ENCODE data around the gene OSBPL5. TPM values are rescaled to one million over a fixed set of nuclear protein-coding genes. Genes with fewer than 3 reads are reported as not detected.

OSBPL5 gene
- total RNA-seq, 1 experiment from 2014 or later, result 115 TPM

DNA sequence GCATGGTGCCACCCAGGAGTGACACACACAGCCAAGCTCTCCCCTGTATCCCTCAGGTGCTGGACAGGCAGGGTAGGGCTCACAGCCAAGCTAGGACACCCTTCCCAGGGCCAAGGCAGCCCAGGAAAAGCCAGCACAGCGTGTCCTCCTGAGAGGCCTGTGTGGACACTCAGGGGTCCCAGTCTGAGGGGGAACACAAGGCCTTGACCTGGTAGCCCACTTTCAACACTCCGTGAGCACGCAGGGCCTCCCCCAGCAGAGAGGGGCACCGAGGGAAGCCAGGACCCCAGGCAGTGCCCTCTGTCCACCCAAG, 24.9 kb downstream of the OSBPL5 start:
- intact Hi-C loops (cut with micrococcal nuclease), result no loop called here
- ChIA-PET CTCF (no interaction called here), POLR2A (interaction anchor here (1.0 kb wide), 1 partner anchor 14 kb away, joined by 6 read pairs; no protein-coding TSS in a partner anchor)
- Mint-ChIP-seq H3K36me3 (ENCODE audit: insufficient read depth, unreplicated experiment) (peaks cover 17% of the 10 kb centered on the region), H3K9me3 (ENCODE audit: unreplicated experiment) (no peaks in the 10 kb centered on the region), H3K27me3 (ENCODE audit: insufficient read depth, unreplicated experiment) (no peaks in the 10 kb centered on the region), H3K4me3 (ENCODE audit: unreplicated experiment) (no peak overlapping the region), H3K27ac (ENCODE audit: low read depth, unreplicated experiment) (no peak overlapping the region), H3K4me1 (ENCODE audit: insufficient read depth, unreplicated experiment) (no peaks in the 10 kb centered on the region)
- no TSS peak for BruUV-seq (replicated peaks)
- DNase-seq (ENCODE audit: unreplicated experiment), result no peak
- TF ChIP-seq, protein P1, sequence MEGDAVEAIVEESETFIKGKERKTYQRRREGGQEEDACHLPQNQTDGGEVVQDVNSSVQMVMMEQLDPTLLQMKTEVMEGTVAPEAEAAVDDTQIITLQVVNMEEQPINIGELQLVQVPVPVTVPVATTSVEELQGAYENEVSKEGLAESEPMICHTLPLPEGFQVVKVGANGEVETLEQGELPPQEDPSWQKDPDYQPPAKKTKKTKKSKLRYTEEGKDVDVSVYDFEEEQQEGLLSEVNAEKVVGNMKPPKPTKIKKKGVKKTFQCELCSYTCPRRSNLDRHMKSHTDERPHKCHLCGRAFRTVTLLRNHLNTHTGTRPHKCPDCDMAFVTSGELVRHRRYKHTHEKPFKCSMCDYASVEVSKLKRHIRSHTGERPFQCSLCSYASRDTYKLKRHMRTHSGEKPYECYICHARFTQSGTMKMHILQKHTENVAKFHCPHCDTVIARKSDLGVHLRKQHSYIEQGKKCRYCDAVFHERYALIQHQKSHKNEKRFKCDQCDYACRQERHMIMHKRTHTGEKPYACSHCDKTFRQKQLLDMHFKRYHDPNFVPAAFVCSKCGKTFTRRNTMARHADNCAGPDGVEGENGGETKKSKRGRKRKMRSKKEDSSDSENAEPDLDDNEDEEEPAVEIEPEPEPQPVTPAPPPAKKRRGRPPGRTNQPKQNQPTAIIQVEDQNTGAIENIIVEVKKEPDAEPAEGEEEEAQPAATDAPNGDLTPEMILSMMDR (IDR thresholded peaks at IDR 0.05; ENCODE audit: unreplicated experiment), result no peak

DNA sequence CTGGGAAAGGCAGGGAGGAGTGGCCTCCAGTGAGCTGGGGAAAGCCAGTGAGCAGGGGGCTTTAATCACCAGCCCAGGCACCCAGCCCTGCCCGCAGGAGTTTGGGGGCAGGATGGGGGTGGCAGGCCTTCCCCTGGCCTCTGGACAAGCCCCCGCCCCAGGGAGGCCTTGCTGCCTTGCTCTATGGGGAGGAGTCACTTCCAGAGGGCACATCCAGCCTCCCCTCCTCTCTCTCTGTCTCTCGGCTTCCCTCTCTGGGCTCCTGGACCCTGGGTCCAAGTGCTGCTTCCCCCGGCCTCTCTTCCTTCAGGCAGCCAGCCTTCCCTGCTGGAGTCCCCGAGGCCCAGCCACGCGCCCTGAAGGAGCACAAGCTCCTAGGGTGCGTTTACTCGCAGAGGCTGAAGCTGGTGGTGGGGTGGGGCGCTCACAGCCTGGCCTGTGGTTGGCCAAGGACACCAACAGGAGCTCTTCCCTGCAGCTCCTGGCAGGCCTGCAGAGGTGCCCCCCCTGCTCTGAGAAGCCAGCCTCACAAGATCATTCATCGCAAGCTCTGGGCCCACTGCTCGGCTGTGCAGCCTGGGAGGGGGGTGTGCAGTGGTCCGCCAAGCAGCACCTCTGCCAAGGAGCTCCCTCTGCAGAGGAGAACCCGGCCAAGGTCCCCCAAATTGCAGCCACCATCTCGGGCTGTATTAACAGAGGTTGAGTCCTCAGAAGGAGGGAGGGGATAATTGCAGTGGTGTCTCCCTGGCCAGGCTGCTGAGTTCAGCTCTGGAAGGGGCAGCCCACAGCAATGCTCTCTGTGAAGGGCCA, 25.4 kb downstream of the OSBPL5 start:
- ChIA-PET POLR2A (interaction anchor here (0.8 to 1.0 kb wide), 4 partner anchors 9 to 26 kb away, joined by 3 to 6 read pairs (median 3); no protein-coding TSS in a partner anchor), CTCF (interaction anchor here (0.6 kb wide), 1 partner anchor 102 kb away, joined by 4 read pairs; no protein-coding TSS in a partner anchor)
- DNase-seq (ENCODE audit: unreplicated experiment), result no peak
- intact Hi-C loops (cut with micrococcal nuclease), result no loop called here
- H3K9me3 Mint-ChIP-seq (ENCODE audit: unreplicated experiment), result no peaks in the 10 kb centered on the region
- H3K27me3 Mint-ChIP-seq (ENCODE audit: insufficient read depth, unreplicated experiment), result no peaks in the 10 kb centered on the region
- peaks cover 14% of the 10 kb centered on the region for H3K36me3 Mint-ChIP-seq (ENCODE audit: insufficient read depth, unreplicated experiment)
- BruUV-seq (replicated peaks), result no TSS peak
- H3K4me1 Mint-ChIP-seq (ENCODE audit: insufficient read depth, unreplicated experiment), result no peaks in the 10 kb centered on the region
- no peak overlapping the region for H3K4me3 Mint-ChIP-seq (ENCODE audit: unreplicated experiment)
- TF ChIP-seq, protein P1 (IDR thresholded peaks at IDR 0.05; ENCODE audit: unreplicated experiment), result no peak
- H3K27ac Mint-ChIP-seq (ENCODE audit: low read depth, unreplicated experiment), result no peak overlapping the region

DNA sequence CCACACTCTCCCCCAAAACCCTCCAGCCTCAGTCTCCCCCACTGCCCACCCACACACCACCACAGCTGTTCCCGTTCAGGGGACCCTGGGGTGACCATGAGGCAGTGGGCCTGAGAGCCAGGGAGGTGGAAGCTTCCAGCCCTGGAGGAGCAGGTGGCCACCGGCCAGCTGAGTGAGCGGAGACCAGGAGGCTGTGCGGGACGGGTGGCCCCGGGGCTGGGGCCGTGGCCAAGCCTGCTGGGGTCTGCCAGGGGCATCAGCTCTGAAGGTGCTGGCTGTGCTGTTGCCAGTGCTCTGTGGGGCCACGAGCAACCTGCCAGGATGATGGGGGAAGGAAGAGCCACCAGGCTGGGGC, 26.0 kb downstream of the OSBPL5 start:
- H3K27ac Mint-ChIP-seq (ENCODE audit: low read depth, unreplicated experiment), result no peak overlapping the region
- H3K27me3 Mint-ChIP-seq (ENCODE audit: insufficient read depth, unreplicated experiment), result no peaks in the 10 kb centered on the region
- CTCF ChIA-PET, result interaction anchor here (0.6 kb wide), 1 partner anchor 101 kb away, joined by 4 read pairs; no protein-coding TSS in a partner anchor
- H3K4me3 Mint-ChIP-seq (ENCODE audit: unreplicated experiment), result no peak overlapping the region
- no peaks in the 10 kb centered on the region for H3K9me3 Mint-ChIP-seq (ENCODE audit: unreplicated experiment)
- no peak for DNase-seq (ENCODE audit: unreplicated experiment)
- H3K36me3 Mint-ChIP-seq (ENCODE audit: insufficient read depth, unreplicated experiment), result peaks cover 14% of the 10 kb centered on the region
- H3K4me1 Mint-ChIP-seq (ENCODE audit: insufficient read depth, unreplicated experiment), result no peaks in the 10 kb centered on the region
- no TSS peak for BruUV-seq (replicated peaks)
- intact Hi-C loops (cut with micrococcal nuclease), result no loop called here
- TF ChIP-seq, protein P1 (IDR thresholded peaks at IDR 0.05; ENCODE audit: unreplicated experiment), result no peak
- POLR2A ChIA-PET, result interaction anchor here (0.8 kb wide), 3 partner anchors 8 to 27 kb away, joined by 3 read pairs; no protein-coding TSS in a partner anchor

DNA sequence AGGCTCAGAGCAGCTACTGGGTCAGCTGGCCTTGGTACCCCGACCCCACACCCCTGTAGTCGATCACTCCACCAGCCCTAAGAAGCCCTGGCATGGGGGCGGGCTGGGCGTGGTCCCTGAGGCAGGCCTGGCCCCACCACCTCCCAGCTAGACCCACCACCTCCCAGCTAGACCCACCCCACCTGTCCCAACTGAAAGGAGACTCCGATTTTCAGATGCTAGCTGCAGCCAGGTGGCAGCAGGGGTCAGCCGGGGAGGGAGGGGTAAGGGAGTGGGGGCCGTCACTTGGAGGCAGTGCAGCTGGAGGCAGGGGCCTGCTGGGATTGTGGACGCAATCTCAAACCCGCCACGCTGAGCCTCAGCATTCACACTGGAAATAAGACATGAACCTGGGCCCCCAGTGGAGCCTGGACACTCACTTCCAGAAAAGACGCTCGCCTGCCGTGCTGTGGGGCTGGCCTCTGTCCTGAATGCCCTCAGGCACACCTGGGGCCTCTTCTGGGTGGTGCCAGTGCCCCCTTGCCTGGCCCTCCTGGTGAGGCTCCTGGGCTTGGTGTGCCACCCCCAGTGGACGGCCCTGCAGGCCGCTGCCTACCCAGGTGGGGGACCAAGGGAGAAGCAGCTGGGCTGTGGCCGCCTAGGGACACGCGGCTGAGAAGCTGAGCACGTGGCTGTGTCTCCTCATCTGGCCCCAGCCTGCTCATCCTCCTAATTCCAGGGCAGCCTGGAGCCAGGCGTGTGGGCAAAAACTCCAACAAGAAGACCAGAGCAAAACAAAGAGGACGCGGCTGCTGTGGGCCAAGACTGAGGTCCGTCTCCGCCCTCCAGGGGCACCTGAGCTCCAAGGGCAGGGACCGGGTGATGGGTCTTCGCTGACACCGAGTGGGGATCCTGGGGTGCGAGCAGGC, 26.7 kb downstream of the OSBPL5 start:
- Mint-ChIP-seq H3K27me3 (ENCODE audit: insufficient read depth, unreplicated experiment) (no peaks in the 10 kb centered on the region), H3K9me3 (ENCODE audit: unreplicated experiment) (no peaks in the 10 kb centered on the region), H3K4me3 (ENCODE audit: unreplicated experiment) (no peak overlapping the region), H3K36me3 (ENCODE audit: insufficient read depth, unreplicated experiment) (peaks cover 14% of the 10 kb centered on the region), H3K27ac (ENCODE audit: low read depth, unreplicated experiment) (no peak overlapping the region), H3K4me1 (ENCODE audit: insufficient read depth, unreplicated experiment) (no peaks in the 10 kb centered on the region)
- BruUV-seq (replicated peaks), result no TSS peak
- intact Hi-C loops (cut with micrococcal nuclease), result no loop called here
- CTCF ChIA-PET, result interaction anchor here (0.6 kb wide), 1 partner anchor 75 kb away, joined by 3 read pairs; no protein-coding TSS in a partner anchor
- TF ChIP-seq, protein P1 (IDR thresholded peaks at IDR 0.05; ENCODE audit: unreplicated experiment), result no peak
- POLR2A ChIA-PET, result interaction anchor here (0.7 to 0.8 kb wide), 2 partner anchors 8 to 260 kb away, joined by 3 to 7 read pairs; no protein-coding TSS in a partner anchor
- DNase-seq (ENCODE audit: unreplicated experiment), result no peak

All from MCF 10A (cell line).